K562 (cell line): Measurements from ENCODE around the gene MTG1. TPM values are rescaled to one million over a fixed set of nuclear protein-coding genes. Genes with fewer than 3 reads are reported as not detected.

Source experiments
- BRF2 ChIP-seq: IDR thresholded peaks from 3 replicates; pipeline ENCODE4 v1.6.1; 2011; ENCODE audit warnings: borderline replicate concordance, mild to moderate bottlenecking; ENCODE audit not compliant: insufficient read length, insufficient read depth
- DIDO1 ChIP-seq: fragments of 450-650 bp; IDR thresholded peaks from 2 replicates; pipeline ENCODE4 v1.6.1; 2016; ENCODE audit warnings: low read depth, missing biosample characterization, missing genetic modification characterization
- PRDM10 ChIP-seq: fragments of 450-650 bp; IDR thresholded peaks from 2 replicates; pipeline ENCODE4 v1.6.1; 2018; ENCODE audit not compliant: partially characterized antibody
- RBBP5 ChIP-seq: fragments of 200-600 bp; sonication (generic); IDR thresholded peaks from 2 replicates; pipeline ENCODE4 v1.6.1; 2012; ENCODE audit warnings: borderline replicate concordance, mild to moderate bottlenecking, low read length, control low read depth, inconsistent platforms; ENCODE audit not compliant: insufficient read depth, poor library complexity, severe bottlenecking
- RBM15 ChIP-seq: fragments of 200-400 bp; formaldehyde crosslinking; IDR thresholded peaks from 2 replicates; pipeline ENCODE4 v1.6.1; 2018; ENCODE audit warnings: mild to moderate bottlenecking, low read length, moderate library complexity; ENCODE audit not compliant: insufficient read depth
- ZNF436 ChIP-seq: fragments of 250-450, 450-650 bp; sonication (Bioruptor Pico); formaldehyde crosslinking; IDR thresholded peaks from 2 replicates; pipeline ENCODE4 v1.7.0; 2020; ENCODE audit warnings: mild to moderate bottlenecking
- ZNF77 ChIP-seq: fragments of 250-450 bp; sonication (Bioruptor Pico); IDR thresholded peaks from 2 replicates; pipeline ENCODE4 v1.5.0; 2020
- polyA plus RNA-seq, 8 experiments: library from polyadenylated mRNA; depleted of rRNA in 4 of 8; stranded (reverse) in 5 of 8; unstranded in 3 of 8; fragments of >200 nt; fragmentation: Nextera tagmentation in 2 of 8; fragmentation: Illumina TruSeq in 1 of 8; extraction: Ambion mirVana in 2 of 8; extraction: Trizol in 1 of 8; gene quantifications; 2 replicates each; pipeline versions ENCODE4 v1.2.1 to v1.2.3, GENCODE V29; 2011 to 2014; ENCODE audit warnings: inconsistent platforms in 1 of 8, missing spikeins in 1 of 8
- total RNA-seq, 7 experiments: library from RNA; depleted of rRNA in 6 of 7; stranded (reverse); fragments of >200 nt in 6 of 7; fragmentation: Illumina TruSeq in 2 of 7; extraction: Trizol in 2 of 7; gene quantifications; 2 replicates each; pipeline versions ENCODE4 v1.2.1 to v1.2.3, GENCODE V29; 2011 to 2021; ENCODE audit warnings: low replicate concordance in 1 of 7

Gene MTG1
- total and polyA plus RNA-seq, 9 of the 15 experiments (the other 6 are each of a cell fraction or from before 2014, with no cell fraction given): 2.8 to 28.2 (median 15.4) TPM

GRCh38 chr10:133439517-133440461 is 45.8 kb downstream of the MTG1 start (continued):
- TF ChIP-seq PRDM10: no peak
- TF ChIP-seq RBM15: no peak
- no peak for TF ChIP-seq RBBP5
- TF ChIP-seq DIDO1 (tag): no peak
- no peak for TF ChIP-seq ZNF436
- no peak for TF ChIP-seq ZNF77 (CRISPR knock-in tag)
- no peak for TF ChIP-seq BRF2
